HepG2 (cell line): Measurements from ENCODE around the gene GRIK5. TPM values are rescaled to one million over a fixed set of nuclear protein-coding genes. Genes with fewer than 3 reads are reported as not detected.

Source experiments
- ATAC-seq: fragments of 200-7000 bp; cut with Tn5 transposase; 3 replicates; pipeline ENCODE4 v1.9.1; 2020; ENCODE audit warnings: mild to moderate bottlenecking, moderate library complexity
- BruUV-seq: library from RNA; stranded (reverse); fragments of 400-500 nt; replicated peaks from 2 replicates; lab custom pipeline; 2021; lab: Mats Ljungman, UMichigan
- CTCF ChIA-PET: fragments of 300-600 bp; formaldehyde crosslinking; extraction: SDS; loops from one replicate; lab custom pipeline; 2021; ENCODE audit warnings: low total read pairs, inconsistent platforms, low intra/inter-chr PET ratio; lab: Yijun Ruan, JAX
- POLR2A ChIA-PET: fragments of 350-600 bp; sonication (Branson Sonifier 250); formaldehyde crosslinking; loops from one replicate; lab custom pipeline; 2020; ENCODE audit warnings: antibody characterized with exemption, inconsistent platforms; lab: Yijun Ruan, JAX
- DNase-seq: peaks from one replicate; pipeline ENCODE4 v3.0.0-alpha.2; 2015; ENCODE audit warnings: low spot score
- FAIRE-seq: peaks from 3 replicates; lab custom pipeline; 2011; peaks lifted over from hg19 to GRCh38; lab: Jason Lieb, UNC
- H2AFZ ChIP-seq: one replicate; pipeline ENCODE4 v1.6.1; 2011; ENCODE audit warnings: low read length, inconsistent platforms
- H3K27ac ChIP-seq: fragments of 300-600 bp; 3 replicates; pipeline ENCODE4 v1.8.0; 2011; ENCODE audit warnings: mixed run types, mild to moderate bottlenecking, mixed read lengths, low read length, inconsistent platforms; ENCODE audit not compliant: insufficient read depth; ENCODE audit errors: extremely low read length
- H3K27me3 ChIP-seq, 2 experiments: fragments of 200-600 bp in 1 of 2; 2 replicates in 1 of 2; 3 replicates in 1 of 2; pipeline versions ENCODE4 v1.6.0 to v1.8.0; 2011; ENCODE audit warnings: low read length in 2 of 2, mild to moderate bottlenecking in 2 of 2, moderate library complexity in 2 of 2, inconsistent platforms in 1 of 2; ENCODE audit not compliant: insufficient read depth in 2 of 2, control insufficient read depth in 1 of 2
- H3K36me3 ChIP-seq, 2 experiments: fragments of 200-600 bp in 1 of 2; replicated peaks in 1 of 2; 2 replicates in 1 of 2; 3 replicates in 1 of 2; pipeline versions ENCODE4 v1.5.1 to v1.8.0; 2011; ENCODE audit warnings: low read length in 2 of 2, inconsistent platforms in 1 of 2; ENCODE audit not compliant: insufficient read depth in 2 of 2, control insufficient read depth in 1 of 2
- H3K4me1 ChIP-seq: 2 replicates; pipeline ENCODE4 v1.5.1; 2012; ENCODE audit warnings: low read length, inconsistent platforms; ENCODE audit not compliant: insufficient read depth
- H3K4me2 ChIP-seq: 2 replicates; pipeline ENCODE4 v1.6.0; 2011; ENCODE audit warnings: low read depth, low read length, inconsistent platforms
- H3K4me3 ChIP-seq, 3 experiments: fragments of 200-600 bp in 1 of 3; sonication (generic), shearing (Covaris generic) in 1 of 3; replicated peaks in 1 of 3; 2 replicates each; pipeline ENCODE4 v1.5.1; 2011 to 2016; ENCODE audit warnings: low read length in 3 of 3, inconsistent platforms in 2 of 3, low read depth in 2 of 3, mild to moderate bottlenecking in 2 of 3, control low read depth in 1 of 3, mixed read lengths in 1 of 3; ENCODE audit not compliant: insufficient read depth in 1 of 3
- H3K79me2 ChIP-seq: one replicate; pipeline ENCODE4 v1.6.1; 2011; ENCODE audit warnings: low read length, inconsistent platforms; ENCODE audit not compliant: insufficient read depth
- H3K9ac ChIP-seq: 2 replicates; pipeline ENCODE4 v1.6.0; 2011; ENCODE audit warnings: mild to moderate bottlenecking, low read depth, low read length, inconsistent platforms; ENCODE audit not compliant: insufficient read depth
- H3K9me3 ChIP-seq: 2 replicates; pipeline ENCODE4 v1.5.1; 2012; ENCODE audit warnings: mild to moderate bottlenecking, low read length
- H4K20me1 ChIP-seq: 2 replicates; pipeline ENCODE4 v1.6.0; 2011; ENCODE audit warnings: inconsistent platforms, mild to moderate bottlenecking, low read length, moderate library complexity; ENCODE audit not compliant: insufficient read depth
- DPF2 ChIP-seq: sonication (generic); formaldehyde crosslinking; IDR thresholded peaks from 2 replicates; pipeline ENCODE4 v1.4.0; 2020; ENCODE audit warnings: mild to moderate bottlenecking, low read depth, missing genetic modification reagents, borderline replicate concordance
- FOSL2 ChIP-seq: sonication (generic); formaldehyde crosslinking; IDR thresholded peaks from 2 replicates; pipeline ENCODE4 v1.4.0; 2020; ENCODE audit warnings: missing genetic modification reagents
- HOXA3 ChIP-seq: sonication (generic); formaldehyde crosslinking; IDR thresholded peaks from 2 replicates; pipeline ENCODE4 v1.5.0; 2020; ENCODE audit warnings: missing genetic modification reagents
- PRMT3 ChIP-seq: sonication (generic); formaldehyde crosslinking; IDR thresholded peaks from 2 replicates; pipeline ENCODE4 v1.8.1; 2022; ENCODE audit warnings: low read depth, mild to moderate bottlenecking, moderate library complexity, missing genetic modification reagents, borderline replicate concordance
- SNAPC2 ChIP-seq: sonication (generic); formaldehyde crosslinking; IDR thresholded peaks from 2 replicates; pipeline ENCODE4 v1.8.1; 2022; ENCODE audit warnings: mild to moderate bottlenecking, missing genetic modification reagents
- SNAPC5 ChIP-seq: sonication (generic); formaldehyde crosslinking; IDR thresholded peaks from 2 replicates; pipeline ENCODE4 v1.8.1; 2023; ENCODE audit warnings: mild to moderate bottlenecking, missing genetic modification reagents, borderline replicate concordance
- ZBTB25 ChIP-seq: IDR thresholded peaks from 2 replicates; pipeline ENCODE4 v1.6.1; 2018; ENCODE audit warnings: missing genetic modification reagents
- ZNF329 ChIP-seq: sonication (generic); formaldehyde crosslinking; IDR thresholded peaks from 2 replicates; pipeline ENCODE4 v1.9.0; 2021; ENCODE audit warnings: low read depth, mild to moderate bottlenecking, missing genetic modification reagents
- ZNF430 ChIP-seq: sonication (generic); formaldehyde crosslinking; IDR thresholded peaks from 2 replicates; pipeline ENCODE4 v1.9.0; 2021; ENCODE audit warnings: mild to moderate bottlenecking, missing genetic modification reagents
- ZNF432 ChIP-seq: sonication (generic); formaldehyde crosslinking; IDR thresholded peaks from 2 replicates; pipeline ENCODE4 v1.5.0; 2020; ENCODE audit warnings: missing genetic modification reagents, mild to moderate bottlenecking, borderline replicate concordance
- ZNF496 ChIP-seq: sonication (generic); formaldehyde crosslinking; IDR thresholded peaks from 2 replicates; pipeline ENCODE4 v1.8.1; 2023; ENCODE audit warnings: mild to moderate bottlenecking, moderate library complexity, missing genetic modification reagents; ENCODE audit not compliant: insufficient replicate concordance
- ZNF570 ChIP-seq: sonication (generic); formaldehyde crosslinking; IDR thresholded peaks from 2 replicates; pipeline ENCODE4 v1.4.0; 2020; ENCODE audit warnings: mild to moderate bottlenecking, missing genetic modification reagents, borderline replicate concordance
- ZNF660 ChIP-seq: sonication (generic); formaldehyde crosslinking; IDR thresholded peaks from 2 replicates; pipeline ENCODE4 v1.5.1; 2020; ENCODE audit warnings: mild to moderate bottlenecking, low read depth, missing genetic modification reagents, borderline replicate concordance
- ZNF740 ChIP-seq: sonication (generic); formaldehyde crosslinking; IDR thresholded peaks from 2 replicates; pipeline ENCODE4 v1.4.0; 2020; ENCODE audit warnings: missing genetic modification reagents
- ZNF770 ChIP-seq: sonication (generic); formaldehyde crosslinking; IDR thresholded peaks from 2 replicates; pipeline ENCODE4 v1.5.0; 2020; ENCODE audit warnings: mild to moderate bottlenecking, missing genetic modification reagents
- WGBS: methylation state at CpG from one replicate; pipeline ENCODE4 v1.1.6; 2017; ENCODE audit warnings: low lambda C conversion rate; 5-methylcytosine and 5-hydroxymethylcytosine counted together
- in situ Hi-C: cut with HindIII; loops from 2 replicates; pipeline ENCODE4 v1.10.0; 2017; ENCODE audit warnings: low pct_unique_long_range_greater_than_20kb; ENCODE audit not compliant: extremely low pct_ligation_motif_present
- intact Hi-C: fragments of 100-400 bp; cut with micrococcal nuclease; formaldehyde crosslinking; loops from one replicate; pipeline ENCODE4 v1.10.0; 2022; ENCODE audit not compliant: unreplicated experiment
- polyA plus RNA-seq, 8 experiments: library from polyadenylated mRNA; depleted of rRNA in 3 of 8; stranded (reverse) in 7 of 8; unstranded in 1 of 8; fragments of >200 nt; fragmentation: Illumina TruSeq in 4 of 8; extraction: Trizol in 4 of 8; gene quantifications; 2 replicates each; pipeline versions ENCODE4 v1.2.1 to v1.2.3, GENCODE V29; 2011 to 2016; ENCODE audit warnings: low read depth in 4 of 8, missing spikeins in 1 of 8, mixed read lengths in 1 of 8; ENCODE audit not compliant: insufficient read depth in 1 of 8
- total RNA-seq, 5 experiments: library from RNA; depleted of rRNA; stranded (reverse); fragments of >200 nt; fragmentation: Illumina TruSeq; extraction: Trizol; gene quantifications; 2 replicates each; pipeline ENCODE4 v1.2.3, GENCODE V29; 2016; ENCODE audit warnings: low read depth in 1 of 5

The GRIK5 gene
- total and polyA plus RNA-seq, 2 of the 13 experiments (the other 11 are each of a cell fraction or from before 2014, with no cell fraction given): not detected

- Histone ChIP-seq H3K27me3 (peaks cover 0 to 14% of the 10 kb centered on the region in 2 experiments; a peak in 3 of 5 replicates), H3K4me2 (no peak overlapping the region), H3K36me3 (no peaks in the 10 kb centered on the region), H3K9me3 (no peaks in the 10 kb centered on the region), H2AFZ (no peak overlapping the region), H3K4me3 (no peak overlapping the region), H3K4me1 (0 out of 2 replicates have a peak, but pooled peaks cover 7% of the 10 kb centered on the region), H3K27ac (no peak overlapping the region), H4K20me1 (no peaks in the 10 kb centered on the region), H3K79me2 (no peaks in the 10 kb centered on the region), H3K9ac (no peak overlapping the region)
- in situ Hi-C loops (no loop called here), intact Hi-C loops (no loop called here)
- WGBS: 45% methylated on average over 3 of the region's 3 CpGs
- TF ChIP-seq DPF2 (CRISPR knock-in tag) (no peak), ZNF770 (CRISPR knock-in tag) (0 out of 2 replicates have a peak, but pooled peaks have one; percentile 43), PRMT3 (CRISPR knock-in tag) (no peak), ZNF329 (CRISPR knock-in tag) (no peak)
- ChIA-PET POLR2A (no interaction called here), CTCF (no interaction called here)
- DNase-seq (no peak), ATAC-seq (no peak), FAIRE-seq (no peak)
- no TSS peak for BruUV-seq
Observed at GRCh38 chr19:42060117-42060516, 9.9 kb downstream of the GRIK5 start.

GRCh38 chr19:42059196-42059595 is 10.8 kb downstream of the GRIK5 start:
- H3K4me3 ChIP-seq: no peak overlapping the region
- H3K9ac ChIP-seq: no peak overlapping the region
- no peaks in the 10 kb centered on the region for H3K9me3 ChIP-seq
- no peaks in the 10 kb centered on the region for H3K36me3 ChIP-seq
- WGBS: 75% methylated on average over 7 of the region's 13 CpGs
- H3K79me2 ChIP-seq: no peaks in the 10 kb centered on the region
- peaks cover 0 to 15% of the 10 kb centered on the region in 2 experiments; a peak in 3 of 5 replicates for H3K27me3 ChIP-seq
- ATAC-seq: no peak
- in situ Hi-C loops: no loop called here
- no peak for FAIRE-seq
- BruUV-seq: no TSS peak
- no peak overlapping the region for H3K27ac ChIP-seq
- H3K4me2 ChIP-seq: no peak overlapping the region
- ChIA-PET CTCF (no interaction called here), POLR2A (no interaction called here)
- intact Hi-C loops: no loop called here
- H4K20me1 ChIP-seq: no peaks in the 10 kb centered on the region
- H3K4me1 ChIP-seq: 0 out of 2 replicates have a peak, but pooled peaks cover 7% of the 10 kb centered on the region
- no peak for DNase-seq
- no peak overlapping the region for H2AFZ ChIP-seq
- TF ChIP-seq ZNF740 (CRISPR knock-in tag) (no peak), ZNF570 (CRISPR knock-in tag) (no peak), ZNF660 (CRISPR knock-in tag) (no peak), SNAPC2 (CRISPR knock-in tag) (no peak), FOSL2 (CRISPR knock-in tag) (no peak), SNAPC5 (CRISPR knock-in tag) (no peak), HOXA3 (CRISPR knock-in tag) (no peak), ZNF430 (CRISPR knock-in tag) (no peak), ZNF432 (CRISPR knock-in tag) (no peak), ZBTB25 (no peak), ZNF496 (CRISPR knock-in tag) (no peak)
